Lung (tissue), 12 donors: ENCODE results near the gene ERRFI1. TPM values are rescaled to one million over a fixed set of nuclear protein-coding genes. Genes with fewer than 3 reads are reported as not detected.
A peak's percentile ranks its signal among the peaks of the same experiment; 100 is the strongest.
"Not testable (repeated sequence)": the region's sequence is repeated elsewhere in the genome, so short reads cannot be mapped to it uniquely, and the experiment has no call there.

Experiments
- ATAC-seq: fragments of 200-7000 bp; cut with Tn5 transposase; one replicate; pipeline ENCODE4 v1.9.1; 2020; ENCODE audit warnings: moderate number of reproducible peaks; ENCODE audit not compliant: insufficient read depth, low FRiP score
- DNase-seq, 3 donors: peaks; one replicate each; pipeline ENCODE4 v3.0.0-alpha.2; 2013 to 2017
- H3K27ac ChIP-seq, 2 donors: one replicate each; pipeline ENCODE4 v1.5.1; 2013; ENCODE audit warnings: mild to moderate bottlenecking in 2 of 2, moderate library complexity in 2 of 2, control low read depth in 1 of 2, inconsistent platforms in 1 of 2, low read depth in 1 of 2, low read length in 1 of 2
- H3K27me3 ChIP-seq, 3 donors: one replicate each; pipeline ENCODE4 v1.5.1; 2013; ENCODE audit warnings: low read length in 2 of 3; ENCODE audit not compliant: control insufficient read depth in 3 of 3, insufficient read depth in 3 of 3
- H3K36me3 ChIP-seq, 4 donors: one replicate each; pipeline ENCODE4 v1.5.1; 2013; ENCODE audit warnings: low read length in 4 of 4, mild to moderate bottlenecking in 1 of 4, moderate library complexity in 1 of 4; ENCODE audit not compliant: control insufficient read depth in 4 of 4, insufficient read depth in 4 of 4
- H3K4me1 ChIP-seq, 5 donors: one replicate each; pipeline ENCODE4 v1.5.1; 2013; ENCODE audit warnings: low read length in 5 of 5, mild to moderate bottlenecking in 2 of 5, moderate library complexity in 1 of 5; ENCODE audit not compliant: control insufficient read depth in 5 of 5, insufficient read depth in 5 of 5
- H3K4me3 ChIP-seq: one replicate; pipeline ENCODE4 v1.5.1; 2013; ENCODE audit warnings: mild to moderate bottlenecking, control low read depth, moderate library complexity
- H3K9ac ChIP-seq, 2 donors: one replicate each; pipeline ENCODE4 v1.5.1; 2013; ENCODE audit warnings: low read length in 2 of 2, control low read depth in 1 of 2; ENCODE audit not compliant: insufficient read depth in 1 of 2
- H3K9me3 ChIP-seq, 4 donors: one replicate each; pipeline ENCODE4 v1.5.1; 2013; ENCODE audit warnings: low read length in 3 of 4, mild to moderate bottlenecking in 1 of 4, moderate library complexity in 1 of 4; ENCODE audit not compliant: control insufficient read depth in 4 of 4, insufficient read depth in 3 of 4
- CTCF ChIP-seq: IDR thresholded peaks from 2 replicates; pipeline ENCODE4 v1.5.1; 2012; ENCODE audit warnings: mild to moderate bottlenecking; ENCODE audit errors: control extremely low read depth, extremely low read depth
- WGBS, 2 donors: extraction: QIAGEN DNeasy Blood & Tissue Kit; methylation state at CpG; one replicate each; pipeline ENCODE4 v1.1.7; 2013; 5-methylcytosine and 5-hydroxymethylcytosine counted together
- polyA plus RNA-seq, 2 donors: library from polyadenylated mRNA; stranded (reverse); fragments of 200-250 nt; gene quantifications; one replicate each; pipeline ENCODE4 v1.2.1, GENCODE V29; 2013
- total RNA-seq, 2 donors: library from RNA; depleted of rRNA in 1 of 2; stranded (reverse); fragments of >200 nt in 1 of 2; gene quantifications; one replicate each; pipeline ENCODE4 v1.2.1, GENCODE V29; 2014 to 2021
- donor health status: control.
- donor health status: control.
- donor health status: Bipolar disorder and iron deficiency.
- donor health status: healthy.
- donor health status: DM: yes; HTN: yes; CAD: no.

Gene ERRFI1
- total and polyA plus RNA-seq, 4 donors: 26.5 to 89.2 (median 61.4) TPM

- TF ChIP-seq CTCF: no peak
These were observed 47.2 kb upstream of the ERRFI1 start for GRCh38 chr1:8073112-8073855.

GRCh38 chr1:8070381-8070811 is 44.3 kb upstream of the ERRFI1 start:
- peak; percentile 74 to 91 (median 79) for DNase-seq
- peak overlapping the region in 1 of 2 donors; percentile 91 for H3K27ac ChIP-seq
- H3K9me3 ChIP-seq: no peaks in the 10 kb centered on the region
- H3K36me3 ChIP-seq: no peaks in the 10 kb centered on the region
- peaks cover 0 to 2% (median 0%) of the 10 kb centered on the region in 5 donors for H3K4me1 ChIP-seq
- WGBS, 2 donors: 46 to 56% methylated on average over 10 of the region's 10 CpGs
- H3K27me3 ChIP-seq: no peaks in the 10 kb centered on the region
- no peak for TF ChIP-seq CTCF
- H3K4me3 ChIP-seq: no peak overlapping the region
- no peak overlapping the region for H3K9ac ChIP-seq
- peak; percentile 53 for ATAC-seq

More at GRCh38 chr1:8073112-8073855, 47.2 kb upstream of the ERRFI1 start:
- no peak for ATAC-seq
- 74 to 85% methylated on average over 7 of the region's 7 CpGs for WGBS, 2 donors
- no peak overlapping the region for H3K27ac ChIP-seq
- peaks cover 2 to 29% (median 11%) of the 10 kb centered on the region in 5 donors for H3K4me1 ChIP-seq
- H3K4me3 ChIP-seq: no peak overlapping the region
- H3K27me3 ChIP-seq: no peaks in the 10 kb centered on the region
- H3K9ac ChIP-seq: no peak overlapping the region
- H3K9me3 ChIP-seq: no peaks in the 10 kb centered on the region
- no peak for DNase-seq
- H3K36me3 ChIP-seq: no peaks in the 10 kb centered on the region

DNA sequence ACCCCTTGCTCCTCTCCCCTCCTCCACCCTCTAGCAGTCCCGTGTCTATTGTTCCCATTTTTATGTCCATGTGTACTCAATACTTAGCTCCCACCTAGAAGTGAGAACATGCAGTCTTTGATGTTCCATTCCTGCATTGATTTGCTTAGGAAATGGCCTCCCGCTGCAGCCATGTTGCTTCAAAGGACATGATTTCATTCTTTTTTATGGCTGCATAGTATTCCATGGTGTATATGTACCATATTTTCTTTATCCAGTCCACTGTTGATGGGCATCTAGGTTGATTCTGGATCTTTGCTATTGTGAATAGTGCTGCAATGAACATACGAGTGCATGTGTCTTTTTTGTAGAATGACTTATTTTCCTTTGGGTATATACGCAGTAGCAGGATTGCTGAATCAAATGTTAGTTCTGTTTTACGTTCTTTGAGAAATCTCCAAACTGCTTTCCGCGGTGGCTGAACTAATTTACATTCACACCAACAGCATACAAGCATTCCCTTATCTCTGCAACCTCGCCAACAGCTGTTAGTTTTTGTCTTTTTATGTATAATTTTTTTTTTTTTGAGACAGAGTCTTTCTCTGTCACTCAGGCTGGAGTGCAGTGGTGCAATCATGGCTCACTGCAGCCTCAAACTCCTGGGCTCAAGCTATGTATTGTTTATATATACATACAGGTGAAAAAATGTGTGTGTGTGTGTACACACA is 43.7 kb upstream of the ERRFI1 start:
- H3K9ac ChIP-seq, H3K4me3 ChIP-seq, ATAC-seq, DNase-seq, H3K36me3 ChIP-seq, H3K9me3 ChIP-seq, H3K4me1 ChIP-seq, H3K27ac ChIP-seq, H3K27me3 ChIP-seq: not testable (repeated sequence)
- 75 to 84% methylated on average over 8 of the region's 8 CpGs for WGBS, 2 donors

DNA sequence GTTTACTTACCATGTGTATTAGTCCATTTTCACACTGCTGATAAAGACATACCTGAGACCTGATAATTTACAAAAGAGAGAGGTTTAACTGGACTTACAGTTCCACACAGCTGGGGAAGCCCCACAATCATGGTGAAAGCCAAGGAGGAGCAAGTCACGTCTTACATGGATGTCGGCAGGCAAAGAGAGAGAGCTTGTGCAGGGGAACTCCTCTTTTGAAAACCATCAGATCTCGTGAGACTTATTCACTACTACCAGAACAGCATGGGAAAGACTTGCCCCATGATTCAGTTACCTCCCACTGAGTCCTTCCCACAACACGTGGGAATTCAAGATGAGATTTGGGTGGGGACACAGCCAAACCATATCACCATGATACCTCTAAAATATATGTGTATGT is 39.3 kb upstream of the ERRFI1 start:
- DNase-seq (no peak), ATAC-seq (no peak)
- H3K4me1 ChIP-seq: peaks cover 0 to 7% (median 1%) of the 10 kb centered on the region in 5 donors
- WGBS, 2 donors: 87 to 93% methylated on average over 4 of the region's 4 CpGs
- no peaks in the 10 kb centered on the region for H3K27me3 ChIP-seq
- H3K9me3 ChIP-seq: no peaks in the 10 kb centered on the region
- no peak overlapping the region for H3K9ac ChIP-seq
- H3K4me3 ChIP-seq: no peak overlapping the region
- H3K36me3 ChIP-seq: no peaks in the 10 kb centered on the region
- no peak for TF ChIP-seq CTCF
- H3K27ac ChIP-seq: no peak overlapping the region
